GM19372 (cell line): Measurements from ENCODE around the gene PARD3.

Source experiments
- ATAC-seq: cut with Tn5 transposase; IDR thresholded peaks from one replicate; pipeline ENCODE4 v1.9.1; 2021; ENCODE audit warnings: mild to moderate bottlenecking, low read depth, moderate library complexity; ENCODE audit not compliant: unreplicated experiment

The PARD3 gene

DNA sequence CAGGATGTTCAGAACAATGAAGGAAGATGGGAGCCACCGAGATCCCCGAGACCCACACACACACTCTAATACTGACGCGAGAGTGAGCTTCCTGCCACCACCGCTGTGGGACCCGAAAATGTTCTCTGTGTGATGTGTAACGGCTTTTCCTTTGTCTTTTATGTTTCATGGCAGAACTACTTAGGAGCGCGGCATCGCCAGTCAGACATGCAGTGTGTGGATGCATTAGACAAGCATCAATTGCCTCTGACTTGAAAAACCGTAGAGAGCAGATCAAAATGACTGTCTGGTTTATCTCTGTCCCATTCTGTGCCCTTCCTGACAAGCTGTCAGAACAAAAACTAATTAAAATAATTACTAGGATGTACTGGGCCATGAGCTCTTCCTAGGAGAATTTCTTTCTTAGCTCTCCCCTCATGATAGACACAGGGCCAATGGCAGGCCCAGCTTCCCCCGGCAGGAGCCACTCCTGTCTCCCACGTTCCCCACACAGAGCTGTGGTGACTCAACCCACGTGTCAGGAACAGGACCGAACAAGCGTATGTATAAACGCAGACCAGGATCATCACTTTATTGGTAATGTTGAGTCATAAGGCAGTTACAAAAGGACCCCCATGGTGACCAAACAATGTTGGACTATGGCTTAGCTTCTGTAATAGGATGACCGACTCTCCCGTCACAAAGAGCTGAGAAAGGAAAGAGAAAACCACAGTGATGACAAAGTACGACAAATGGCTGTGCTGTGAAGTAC, 705.0 kb downstream of the PARD3 start:
- ATAC-seq, result no peak

DNA sequence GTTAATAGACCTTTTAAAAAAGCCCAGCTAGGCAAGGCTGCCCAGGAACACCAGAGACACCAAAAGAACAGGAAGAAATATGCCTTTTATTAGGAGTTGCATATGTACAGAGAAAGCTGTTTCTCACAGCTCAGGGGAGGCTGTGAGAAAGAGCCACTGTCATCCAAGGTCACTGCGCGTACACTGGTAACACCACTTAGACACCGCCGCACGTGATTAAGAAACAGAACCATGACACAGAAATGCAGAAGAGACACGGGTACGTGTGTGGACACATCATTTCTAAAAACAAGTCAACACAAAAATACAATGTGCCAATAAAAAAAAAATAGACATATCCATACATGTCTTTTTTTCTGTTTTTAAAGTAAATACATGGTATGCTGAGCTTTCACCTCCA, 705.6 kb downstream of the PARD3 start:
- no peak for ATAC-seq

- ATAC-seq, result no peak
These were observed 707.2 kb downstream of the PARD3 start for GRCh38 chr10:34107626-34108516.

- ATAC-seq, result no peak
These were observed 708.7 kb downstream of the PARD3 start for GRCh38 chr10:34106356-34106885.

DNA sequence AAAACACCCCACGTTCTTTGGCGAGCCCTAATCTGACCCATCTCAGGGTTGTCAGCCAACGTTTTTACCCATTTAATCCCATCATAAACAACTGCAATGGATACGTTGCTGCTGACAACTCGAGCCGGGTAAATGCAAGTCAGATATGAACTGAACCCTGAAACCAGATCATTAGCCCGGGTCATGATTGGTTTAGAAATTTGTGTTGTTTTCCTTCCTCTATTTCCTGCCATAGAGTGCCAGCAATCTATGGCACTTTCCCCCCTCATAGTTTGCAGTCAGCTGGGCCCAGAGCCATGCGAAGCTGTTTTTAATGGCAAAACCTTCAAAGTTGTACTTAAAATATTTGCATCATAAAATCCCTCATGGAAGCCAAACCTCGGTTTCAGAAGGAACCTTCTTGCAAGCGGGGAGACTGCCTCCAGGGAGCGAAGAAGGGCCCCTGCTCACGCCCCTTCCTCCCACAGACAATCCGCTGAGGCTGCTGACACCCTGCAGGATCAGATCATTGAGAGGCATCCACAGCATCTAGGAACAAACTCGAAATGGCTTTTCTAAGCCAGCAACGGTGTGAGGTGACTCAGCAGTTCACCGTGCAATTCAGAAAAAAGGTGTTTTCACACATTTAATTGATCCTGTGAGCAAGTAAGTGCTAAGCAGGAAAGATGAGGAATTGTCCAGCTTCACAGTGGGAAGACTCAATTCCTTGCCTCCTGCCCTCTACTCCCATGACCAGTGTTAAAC, 710.1 kb downstream of the PARD3 start:
- ATAC-seq, result no peak

- ATAC-seq, result no peak
These were observed 712.1 kb downstream of the PARD3 start for GRCh38 chr10:34102893-34103506.

DNA sequence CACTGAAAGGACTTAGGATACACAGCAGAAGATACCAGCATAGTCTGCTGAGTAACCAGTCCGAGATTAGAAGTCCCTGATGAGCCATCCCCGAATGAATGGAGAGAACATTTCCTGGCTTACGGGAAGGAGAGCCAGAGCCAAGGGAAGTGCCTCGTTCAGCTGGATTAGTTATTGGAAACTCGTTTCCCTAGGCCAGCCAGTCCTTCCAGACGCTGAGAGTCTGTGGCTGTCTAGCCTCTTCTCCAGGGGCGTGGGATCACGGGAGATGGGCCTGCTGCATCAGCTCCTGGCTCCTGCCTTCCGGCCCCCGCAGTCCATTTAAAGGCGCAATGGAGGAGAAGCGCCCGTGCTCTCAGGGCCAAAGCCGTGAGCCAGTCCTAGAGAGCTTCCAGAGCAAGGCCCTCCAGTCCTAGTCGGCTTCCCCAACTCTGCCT, 712.8 kb downstream of the PARD3 start:
- no peak for ATAC-seq

DNA sequence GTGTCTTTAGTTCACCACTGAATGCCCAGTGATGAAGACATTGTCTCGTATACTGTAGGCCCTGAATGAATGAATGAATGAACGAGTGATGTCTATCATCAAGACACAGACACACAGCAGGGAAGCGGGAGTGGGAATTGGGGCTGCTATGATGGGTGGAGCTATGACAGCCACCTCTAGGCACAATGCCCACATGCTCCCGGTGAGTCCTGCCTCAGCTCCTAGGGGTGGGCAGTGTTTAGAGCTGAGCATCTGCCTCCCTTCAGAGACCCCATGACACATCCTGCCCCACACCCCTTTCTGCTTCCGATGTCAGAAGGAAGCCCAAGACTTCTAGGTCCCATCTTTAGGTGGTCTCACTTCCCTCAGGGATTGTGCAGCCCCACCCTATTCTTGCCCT, 714.1 kb downstream of the PARD3 start:
- no peak for ATAC-seq

- no peak for ATAC-seq
These were observed 716.1 kb downstream of the PARD3 start for GRCh38 chr10:34098821-34099567.

GRCh38 chr10:34097682-34098081, 717.4 kb downstream of the PARD3 start:
- ATAC-seq, result no peak

- ATAC-seq, result no peak
These were observed 720.1 kb downstream of the PARD3 start for GRCh38 chr10:34094961-34095360.

- no peak for ATAC-seq
These were observed 720.9 kb downstream of the PARD3 start for GRCh38 chr10:34094146-34094696.

- no peak for ATAC-seq
These were observed 722.2 kb downstream of the PARD3 start for GRCh38 chr10:34092891-34093290.

GRCh38 chr10:34091635-34092195, 723.4 kb downstream of the PARD3 start:
- no peak for ATAC-seq

GRCh38 chr10:34089253-34089652, 725.8 kb downstream of the PARD3 start:
- ATAC-seq, result no peak

DNA sequence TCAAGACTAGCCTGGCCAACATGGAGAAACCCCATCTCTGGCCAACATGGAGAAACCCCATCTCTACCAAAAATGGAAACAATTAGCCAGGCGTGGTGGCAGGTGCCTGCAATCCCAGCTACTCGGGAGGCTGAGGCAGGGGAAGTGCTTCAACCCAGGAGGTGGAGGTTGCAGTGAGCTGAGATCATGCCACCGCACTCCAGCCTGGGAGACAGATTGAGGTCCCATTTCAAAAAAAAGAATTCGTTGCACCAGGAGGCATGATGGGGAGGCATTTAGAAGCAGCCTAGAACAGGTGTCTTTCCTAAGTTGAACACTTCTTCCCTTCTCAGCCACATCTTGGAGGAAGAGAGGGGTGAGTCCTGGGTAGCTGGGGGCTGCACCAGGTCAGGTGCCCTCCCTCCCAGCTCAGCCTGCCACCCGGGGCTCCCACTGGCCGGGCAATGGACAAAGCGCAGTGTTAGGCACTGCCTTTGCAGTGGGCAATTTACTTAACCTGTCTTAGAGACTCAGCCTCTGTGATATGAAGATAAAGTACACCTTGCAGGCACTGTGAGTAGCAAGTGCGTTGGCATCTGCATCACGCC, 726.8 kb downstream of the PARD3 start:
- no peak for ATAC-seq

DNA sequence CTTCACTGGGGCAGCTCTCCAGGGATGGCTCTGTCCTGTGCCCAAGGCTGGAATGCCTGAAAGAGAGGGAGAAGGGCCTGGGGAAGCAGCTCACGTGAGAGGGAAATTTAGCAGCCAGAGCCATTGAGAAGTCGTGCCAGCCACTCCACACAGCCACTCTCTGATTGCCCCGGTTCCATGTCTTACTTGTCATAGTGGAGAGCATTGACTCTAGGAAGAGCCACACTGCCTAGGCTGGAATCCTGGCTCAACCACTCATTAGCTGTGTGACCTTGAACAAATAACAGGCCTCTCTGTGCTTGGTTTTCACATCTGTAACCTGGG, 728.0 kb downstream of the PARD3 start:
- no peak for ATAC-seq

GRCh38 chr10:34083567-34083966, 731.5 kb downstream of the PARD3 start:
- no peak for ATAC-seq

- ATAC-seq, result no peak
These were observed 733.1 kb downstream of the PARD3 start for GRCh38 chr10:34081948-34082347.
